ENCODE results near the gene ECM2.

DNA sequence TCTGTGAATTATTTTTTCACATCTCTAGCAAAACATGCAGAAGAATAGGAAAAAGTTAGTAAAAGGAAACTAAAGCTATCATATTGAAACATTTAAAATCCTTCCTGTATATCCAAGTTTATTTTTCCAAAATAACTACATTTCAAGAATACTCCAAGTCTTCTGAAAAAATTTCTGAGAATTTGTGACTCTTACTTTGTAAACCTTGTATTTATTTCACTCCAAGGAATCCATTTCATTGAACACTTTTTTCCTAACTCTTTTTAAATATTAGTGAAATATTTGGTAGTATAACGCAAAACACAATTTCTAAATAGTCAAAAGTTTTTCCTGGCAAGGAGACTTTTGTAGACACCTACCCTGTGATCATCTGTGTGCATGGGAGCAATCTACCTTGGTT lies 19.3 kb downstream of the ECM2 start:
- TF ChIP-seq, protein P1, sequence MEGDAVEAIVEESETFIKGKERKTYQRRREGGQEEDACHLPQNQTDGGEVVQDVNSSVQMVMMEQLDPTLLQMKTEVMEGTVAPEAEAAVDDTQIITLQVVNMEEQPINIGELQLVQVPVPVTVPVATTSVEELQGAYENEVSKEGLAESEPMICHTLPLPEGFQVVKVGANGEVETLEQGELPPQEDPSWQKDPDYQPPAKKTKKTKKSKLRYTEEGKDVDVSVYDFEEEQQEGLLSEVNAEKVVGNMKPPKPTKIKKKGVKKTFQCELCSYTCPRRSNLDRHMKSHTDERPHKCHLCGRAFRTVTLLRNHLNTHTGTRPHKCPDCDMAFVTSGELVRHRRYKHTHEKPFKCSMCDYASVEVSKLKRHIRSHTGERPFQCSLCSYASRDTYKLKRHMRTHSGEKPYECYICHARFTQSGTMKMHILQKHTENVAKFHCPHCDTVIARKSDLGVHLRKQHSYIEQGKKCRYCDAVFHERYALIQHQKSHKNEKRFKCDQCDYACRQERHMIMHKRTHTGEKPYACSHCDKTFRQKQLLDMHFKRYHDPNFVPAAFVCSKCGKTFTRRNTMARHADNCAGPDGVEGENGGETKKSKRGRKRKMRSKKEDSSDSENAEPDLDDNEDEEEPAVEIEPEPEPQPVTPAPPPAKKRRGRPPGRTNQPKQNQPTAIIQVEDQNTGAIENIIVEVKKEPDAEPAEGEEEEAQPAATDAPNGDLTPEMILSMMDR (IDR thresholded peaks at IDR 0.05 in 2 of 3, conservative IDR thresholded peaks at IDR 0.05 in 1 of 3; ENCODE audit: borderline replicate concordance in 1 of 3, insufficient read depth in 1 of 3, low read depth in 2 of 3, low read length in 2 of 3) = no peak
- no peak for TF ChIP-seq SIN3A (IDR thresholded peaks at IDR 0.05; ENCODE audit: low read depth)

Data from HCT116 (cell line).